Smooth muscle cell (in vitro differentiated cells): Measurements from ENCODE around the gene AHR. TPM values are rescaled to one million over a fixed set of nuclear protein-coding genes. Genes with fewer than 3 reads are reported as not detected.
"Not testable (repeated sequence)": the region's sequence is repeated elsewhere in the genome, so short reads cannot be mapped to it uniquely, and the experiment has no call there.

ENCODE experiments used
- DNase-seq: peaks from one replicate; lab custom pipeline; 2025; ENCODE audit not compliant: unreplicated experiment; lab: John Stamatoyannopoulos, UW
- H2AFZ ChIP-seq: fragments of 200-600 bp; sonication (generic); 2 replicates; pipeline ENCODE4 v1.6.0; 2016; ENCODE audit warnings: antibody characterized with exemption, low read depth, mild to moderate bottlenecking
- H3F3A ChIP-seq: fragments of 200-600 bp; sonication (generic); 2 replicates; pipeline ENCODE4 v1.6.0; 2017; ENCODE audit warnings: antibody characterized with exemption, low read depth
- H3K27ac ChIP-seq: fragments of 200-600 bp; sonication (generic); 2 replicates; pipeline ENCODE4 v1.5.1; 2016; ENCODE audit warnings: low read depth, mild to moderate bottlenecking
- H3K27me3 ChIP-seq: fragments of 200-600 bp; sonication (generic); 2 replicates; pipeline ENCODE4 v1.6.1; 2016; ENCODE audit warnings: low read depth, mild to moderate bottlenecking
- H3K36me3 ChIP-seq: fragments of 200-600 bp; sonication (generic); 2 replicates; pipeline ENCODE4 v1.5.1; 2016; ENCODE audit warnings: low read depth
- H3K4me1 ChIP-seq: fragments of 200-600 bp; sonication (generic); 2 replicates; pipeline ENCODE4 v1.5.1; 2016; ENCODE audit warnings: low read depth
- H3K4me2 ChIP-seq: fragments of 200-600 bp; sonication (generic); 2 replicates; pipeline ENCODE4 v1.6.0; 2016; ENCODE audit warnings: mild to moderate bottlenecking
- H3K4me3 ChIP-seq: fragments of 200-600 bp; sonication (generic); 2 replicates; pipeline ENCODE4 v1.5.1; 2016; ENCODE audit warnings: mild to moderate bottlenecking
- H3K79me2 ChIP-seq: fragments of 200-600 bp; sonication (generic); 2 replicates; pipeline ENCODE4 v1.6.0; 2016; ENCODE audit warnings: low read depth, mild to moderate bottlenecking
- H3K9ac ChIP-seq: fragments of 200-600 bp; sonication (generic); 2 replicates; pipeline ENCODE4 v1.6.0; 2016; ENCODE audit warnings: low read depth
- H3K9me3 ChIP-seq: fragments of 200-600 bp; sonication (generic); replicated peaks from 2 replicates; pipeline ENCODE4 v1.5.1; 2016; ENCODE audit warnings: low read depth
- H4K20me1 ChIP-seq: fragments of 200-600 bp; sonication (generic); 2 replicates; pipeline ENCODE4 v1.6.0; 2016; ENCODE audit warnings: low read depth
- CTCF ChIP-seq: fragments of 200-600 bp; sonication (generic); IDR thresholded peaks from 2 replicates; pipeline ENCODE4 v1.5.1; 2017; ENCODE audit warnings: borderline replicate concordance, mild to moderate bottlenecking, antibody characterized with exemption; ENCODE audit not compliant: insufficient read depth, poor library complexity, severe bottlenecking
- WGBS: methylation state at CpG from one replicate; pipeline ENCODE4 v1.1.7; 2016; ENCODE audit warnings: low lambda C conversion rate; 5-methylcytosine and 5-hydroxymethylcytosine counted together
- polyA plus RNA-seq: library from polyadenylated mRNA; unstranded; fragments of >200 nt; fragmentation: Nextera tagmentation; extraction: Ambion mirVana; gene quantifications from 2 replicates; pipeline ENCODE4 v1.2.1, GENCODE V29; 2016
- small RNA-seq: library from RNA; depleted of rRNA; stranded (forward); fragments of <200 nt; gene quantifications from one replicate; pipeline ENCODE3, GENCODE V24; 2014
- total RNA-seq: library from RNA; depleted of rRNA; stranded (reverse); fragments of >200 nt; gene quantifications from 2 replicates; pipeline ENCODE4 v1.2.3, GENCODE V29; 2014

Gene AHR
- total and polyA plus RNA-seq, 2 experiments from 2014 or later: 25.7 to 174 TPM

- H3K9ac ChIP-seq: no peak overlapping the region
- H3K4me3 ChIP-seq: no peak overlapping the region
- no peaks in the 10 kb centered on the region for H4K20me1 ChIP-seq
- H2AFZ ChIP-seq: peak overlapping the region; percentile 51
- TF ChIP-seq CTCF: no peak
- H3K27me3 ChIP-seq: no peaks in the 10 kb centered on the region
- 65% methylated on average over 4 of the region's 4 CpGs for WGBS
- no peaks in the 10 kb centered on the region for H3K4me1 ChIP-seq
- no peak overlapping the region for H3K4me2 ChIP-seq
- H3K79me2 ChIP-seq: no peaks in the 10 kb centered on the region
- H3K36me3 ChIP-seq: no peaks in the 10 kb centered on the region
- no peaks in the 10 kb centered on the region for H3F3A ChIP-seq
- H3K9me3 ChIP-seq: peaks cover 3% of the 10 kb centered on the region
- no peak overlapping the region for H3K27ac ChIP-seq
- DNase-seq: no peak
Observed at GRCh38 chr7:17390392-17390791, 91.9 kb downstream of the AHR start.

GRCh38 chr7:17391366-17391765, 92.9 kb downstream of the AHR start:
- no peak for DNase-seq
- TF ChIP-seq CTCF: no peak
- Histone ChIP-seq H3F3A (no peaks in the 10 kb centered on the region), H3K27me3 (no peaks in the 10 kb centered on the region), H3K36me3 (no peaks in the 10 kb centered on the region), H4K20me1 (no peaks in the 10 kb centered on the region), H3K4me2 (peak overlapping the region; percentile 39), H2AFZ (no peak overlapping the region), H3K4me1 (no peaks in the 10 kb centered on the region), H3K4me3 (no peak overlapping the region), H3K9me3 (peaks cover 3% of the 10 kb centered on the region), H3K9ac (no peak overlapping the region), H3K27ac (no peak overlapping the region), H3K79me2 (no peaks in the 10 kb centered on the region)
- WGBS: 37% methylated on average over 2 of the region's 2 CpGs

GRCh38 chr7:17392846-17393245, 94.4 kb downstream of the AHR start:
- WGBS: 93% methylated on average over 1 of the region's 1 CpG
- Histone ChIP-seq H3K27ac (no peak overlapping the region), H3K4me2 (no peak overlapping the region), H3K79me2 (no peaks in the 10 kb centered on the region), H3K9me3 (peaks cover 3% of the 10 kb centered on the region), H3K4me1 (no peaks in the 10 kb centered on the region), H4K20me1 (no peaks in the 10 kb centered on the region), H3K27me3 (no peaks in the 10 kb centered on the region), H3K4me3 (no peak overlapping the region), H3K36me3 (no peaks in the 10 kb centered on the region), H2AFZ (no peak overlapping the region), H3K9ac (no peak overlapping the region), H3F3A (no peaks in the 10 kb centered on the region)
- no peak for TF ChIP-seq CTCF
- DNase-seq: no peak

- WGBS: 80% methylated on average over 4 of the region's 4 CpGs
- not testable (repeated sequence) for H3K4me3 ChIP-seq, H3K9me3 ChIP-seq, H3K79me2 ChIP-seq, H3F3A ChIP-seq, DNase-seq, H3K27me3 ChIP-seq, H3K9ac ChIP-seq, H3K36me3 ChIP-seq, H3K4me1 ChIP-seq, H2AFZ ChIP-seq, H3K27ac ChIP-seq, H3K4me2 ChIP-seq, H4K20me1 ChIP-seq
Observed at GRCh38 chr7:17394563-17394962, 96.1 kb downstream of the AHR start.

Small RNAs within 50 kb of the gene (small RNA-seq; reads per million reads assigned to genes)
- not detected for gene RF00092
